Natural killer cell (primary cell): Measurements from ENCODE around the gene KRT36. TPM values are rescaled to one million over a fixed set of nuclear protein-coding genes. Genes with fewer than 3 reads are reported as not detected.

Experiments
- ATAC-seq, 3 donors: fragments of 150-1000 bp in 2 of 3; fragments of 200-7000 bp in 1 of 3; cut with Tn5 transposase; 1 replicate in 1 of 3; 2 replicates in 2 of 3; pipeline ENCODE4 v1.10.0; 2021; ENCODE audit warnings: mild to moderate bottlenecking in 2 of 3, moderate library complexity in 2 of 3
- DNase-seq, 2 donors: peaks; one replicate each; pipeline versions ENCODE4 v3.0.0 to v3.0.0-alpha.2; 2013 to 2021; ENCODE audit warnings: mixed read lengths in 1 of 2
- H3K27ac ChIP-seq: one replicate; pipeline ENCODE4 v1.5.1; 2013; ENCODE audit warnings: mild to moderate bottlenecking, low read length
- H3K27me3 ChIP-seq: one replicate; pipeline ENCODE4 v1.6.1; 2013; ENCODE audit warnings: low read length; ENCODE audit not compliant: control insufficient read depth, insufficient read depth
- H3K36me3 ChIP-seq: one replicate; pipeline ENCODE4 v1.6.1; 2013; ENCODE audit warnings: low read length; ENCODE audit not compliant: control insufficient read depth, insufficient read depth
- H3K4me1 ChIP-seq: one replicate; pipeline ENCODE4 v1.6.1; 2013; ENCODE audit warnings: low read length; ENCODE audit not compliant: control insufficient read depth, insufficient read depth
- H3K4me3 ChIP-seq: one replicate; pipeline ENCODE4 v1.5.1; 2013; ENCODE audit warnings: low read length
- H3K9me3 ChIP-seq: one replicate; pipeline ENCODE4 v1.6.1; 2013; ENCODE audit warnings: low read length; ENCODE audit not compliant: control insufficient read depth, insufficient read depth
- H3K27ac Mint-ChIP-seq, 2 donors: one replicate each; pipeline ENCODE4 v1.8.0; 2022; ENCODE audit warnings: mild to moderate bottlenecking in 2 of 2, mixed read lengths in 2 of 2, moderate library complexity in 1 of 2
- H3K27me3 Mint-ChIP-seq, 2 donors: one replicate each; pipeline ENCODE4 v1.8.0; 2022; ENCODE audit warnings: low read depth in 2 of 2, mixed read lengths in 2 of 2
- H3K36me3 Mint-ChIP-seq: one replicate; pipeline ENCODE4 v1.8.0; 2022; ENCODE audit warnings: mixed read lengths
- H3K4me1 Mint-ChIP-seq, 2 donors: one replicate each; pipeline ENCODE4 v1.8.0; 2022; ENCODE audit warnings: mixed read lengths in 2 of 2
- H3K4me3 Mint-ChIP-seq: one replicate; pipeline ENCODE4 v1.8.0; 2022; ENCODE audit warnings: mild to moderate bottlenecking, moderate library complexity, mixed read lengths
- H3K9me3 Mint-ChIP-seq, 2 donors: one replicate each; pipeline ENCODE4 v1.8.0; 2022; ENCODE audit warnings: mixed read lengths in 2 of 2
- CTCF ChIP-seq: fragments of 200-600 bp; IDR thresholded peaks from one replicate; pipeline ENCODE4 v1.8.0; 2022; ENCODE audit warnings: antibody characterized with exemption
- WGBS: methylation state at CpG from one replicate; pipeline ENCODE4 v1.1.7; 2013; ENCODE audit warnings: missing lambda C conversion rate; ENCODE audit not compliant: insufficient coverage; 5-methylcytosine and 5-hydroxymethylcytosine counted together
- intact Hi-C: fragments of 100-400 bp; cut with micrococcal nuclease; formaldehyde crosslinking; loops from one replicate; pipeline ENCODE4 v1.14.2; 2022
- total RNA-seq, 4 donors: library from RNA; stranded (reverse); fragments of 120-200 nt in 1 of 4; gene quantifications; one replicate each; pipeline versions ENCODE4 v1.2.3 to v1.2.4, GENCODE V29; 2013 to 2022

The KRT36 gene
- total RNA-seq, 3 donors from 2014 or later (not counting 1 experiment from before 2014, with no cell fraction given): not detected

GRCh38 chr17:41500131-41500911 lies 10.6 kb upstream of the KRT36 start:
- TF ChIP-seq CTCF: no peak
- Mint-ChIP-seq H3K4me1 (no peaks in the 10 kb centered on the region), H3K36me3 (no peaks in the 10 kb centered on the region), H3K27ac (no peak overlapping the region), H3K27me3 (peaks cover 12 to 20% of the 10 kb centered on the region in 2 donors), H3K9me3 (no peaks in the 10 kb centered on the region), H3K4me3 (no peak overlapping the region)
- H3K27ac ChIP-seq: no peak overlapping the region
- intact Hi-C loops: no loop called here
- H3K9me3 ChIP-seq: no peaks in the 10 kb centered on the region
- WGBS: 85% methylated on average over 15 of the region's 15 CpGs
- H3K36me3 ChIP-seq: no peaks in the 10 kb centered on the region
- no peaks in the 10 kb centered on the region for H3K27me3 ChIP-seq
- no peak overlapping the region for H3K4me3 ChIP-seq
- ATAC-seq (no peak), DNase-seq (no peak)
- H3K4me1 ChIP-seq: peaks cover 21% of the 10 kb centered on the region

- H3K36me3 Mint-ChIP-seq: no peaks in the 10 kb centered on the region
- DNase-seq: no peak
- 82% methylated on average over 5 of the region's 5 CpGs for WGBS
- Histone ChIP-seq H3K9me3 (no peaks in the 10 kb centered on the region), H3K27me3 (no peaks in the 10 kb centered on the region), H3K27ac (no peak overlapping the region), H3K36me3 (no peaks in the 10 kb centered on the region), H3K4me3 (no peak overlapping the region), H3K4me1 (peaks cover 21% of the 10 kb centered on the region)
- no peak for TF ChIP-seq CTCF
- no peak for ATAC-seq
- no peak overlapping the region for H3K27ac Mint-ChIP-seq
- peaks cover 12 to 20% of the 10 kb centered on the region in 2 donors for H3K27me3 Mint-ChIP-seq
- no peak overlapping the region for H3K4me3 Mint-ChIP-seq
- no peaks in the 10 kb centered on the region for H3K9me3 Mint-ChIP-seq
- intact Hi-C loops: no loop called here
- no peaks in the 10 kb centered on the region for H3K4me1 Mint-ChIP-seq
Measured at GRCh38 chr17:41499714-41500113, 10.0 kb upstream of the KRT36 start.

GRCh38 chr17:41498276-41498675 lies 8.6 kb upstream of the KRT36 start:
- H3K27ac ChIP-seq: no peak overlapping the region
- peak in 1 of 3 donors; percentile 46 for ATAC-seq

More at GRCh38 chr17:41498276-41498675, 8.6 kb upstream of the KRT36 start:
- H3K27ac Mint-ChIP-seq: no peak overlapping the region
- H3K4me1 Mint-ChIP-seq: no peaks in the 10 kb centered on the region
- peaks cover 12 to 20% of the 10 kb centered on the region in 2 donors for H3K27me3 Mint-ChIP-seq
- no peaks in the 10 kb centered on the region for H3K36me3 Mint-ChIP-seq
- DNase-seq: no peak
- H3K4me3 ChIP-seq: no peak overlapping the region
- no peaks in the 10 kb centered on the region for H3K9me3 Mint-ChIP-seq
- no peak for TF ChIP-seq CTCF
- no peak overlapping the region for H3K4me3 Mint-ChIP-seq
- intact Hi-C loops: no loop called here
- 76% methylated on average over 6 of the region's 6 CpGs for WGBS
- no peaks in the 10 kb centered on the region for H3K36me3 ChIP-seq
- H3K27me3 ChIP-seq: no peaks in the 10 kb centered on the region
- H3K4me1 ChIP-seq: peaks cover 21% of the 10 kb centered on the region
- H3K9me3 ChIP-seq: no peaks in the 10 kb centered on the region
